HG02970 (cell line): ENCODE results near the gene PARS2.
A peak's percentile ranks its signal among the peaks of the same experiment; 100 is the strongest.
"Not testable (repeated sequence)": the region's sequence is repeated elsewhere in the genome, so short reads cannot be mapped to it uniquely, and the experiment has no call there.

Experiments
- ATAC-seq: cut with Tn5 transposase; IDR thresholded peaks from one replicate; pipeline ENCODE4 v1.9.1; 2021; ENCODE audit warnings: mild to moderate bottlenecking, moderate library complexity, moderate number of reproducible peaks; ENCODE audit not compliant: unreplicated experiment, low FRiP score

The PARS2 gene

DNA sequence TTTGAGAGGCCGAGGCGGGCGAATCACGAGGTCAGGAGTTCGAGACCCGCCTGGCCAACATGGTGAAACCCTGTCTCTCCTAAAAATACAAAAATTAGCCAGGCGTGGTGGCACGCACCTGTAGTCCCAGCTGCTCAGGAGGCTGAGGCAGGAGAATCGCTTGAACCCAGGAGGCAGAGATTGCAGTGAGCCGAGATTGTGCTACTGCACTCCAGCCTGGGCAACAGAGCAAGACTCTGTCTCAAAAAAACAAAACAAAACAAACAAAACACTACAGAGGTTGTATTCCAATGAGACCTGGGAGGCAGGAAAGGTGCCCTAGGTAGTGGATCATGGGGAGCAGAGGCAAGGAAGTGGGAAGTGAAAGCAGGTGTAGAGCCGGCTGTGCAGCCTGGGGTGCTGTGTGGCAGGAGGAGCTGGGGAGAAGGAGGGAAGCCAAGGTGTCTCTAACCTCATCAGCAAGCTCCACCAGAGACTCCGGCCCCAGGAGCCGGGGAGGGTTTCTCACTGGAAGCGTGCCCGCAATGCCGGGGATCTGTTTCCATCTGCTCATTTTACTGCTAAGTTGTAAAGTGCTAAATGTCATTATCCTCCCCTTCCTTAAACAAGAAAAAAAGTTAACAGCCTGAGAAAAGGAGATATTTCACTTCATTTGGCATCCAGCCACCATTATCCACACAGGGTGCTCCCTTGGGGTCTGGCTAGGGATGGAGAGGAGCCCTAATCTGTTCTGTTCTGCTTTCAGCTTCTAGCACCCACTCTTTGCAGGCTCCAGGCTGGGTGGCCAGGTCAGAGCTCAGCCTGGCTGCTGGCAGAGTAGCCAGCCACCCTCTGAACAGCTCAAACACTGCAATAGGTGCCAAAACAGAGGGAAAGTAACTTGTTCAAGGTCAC, 11.8 kb upstream of the PARS2 start:
- ATAC-seq, result not testable (repeated sequence)

DNA sequence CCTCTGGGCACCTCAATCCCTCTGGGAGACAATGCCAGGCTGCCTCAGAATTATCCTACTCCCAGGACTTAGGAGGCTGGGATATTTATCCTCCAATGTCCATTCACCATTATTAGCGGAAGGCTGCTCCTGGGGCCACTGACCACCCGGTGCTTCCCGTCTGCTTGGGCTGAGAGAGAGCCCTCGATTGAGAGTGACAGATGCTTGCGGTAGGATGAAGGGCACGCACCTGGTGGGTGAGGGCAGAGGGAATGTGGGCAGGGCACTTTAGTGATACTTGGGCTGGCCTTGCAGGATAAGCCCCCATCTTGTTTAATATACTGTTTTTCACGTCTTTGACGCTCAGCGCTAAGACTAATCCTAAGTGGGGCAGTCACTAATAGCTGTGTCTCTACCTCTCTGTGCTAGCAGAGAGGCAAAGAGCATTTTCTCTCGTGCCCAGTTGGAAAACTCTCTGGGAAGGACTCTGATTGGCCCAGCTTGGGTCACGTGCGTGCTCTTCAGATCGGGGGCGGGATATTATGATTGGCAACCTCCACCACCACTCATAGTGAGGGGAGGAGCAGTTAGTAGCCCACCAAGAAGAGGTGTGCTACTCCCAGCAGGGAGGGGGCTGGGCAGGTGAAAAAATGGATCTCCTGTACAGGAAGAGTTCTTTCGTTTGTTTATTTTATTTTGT, 10.6 kb upstream of the PARS2 start:
- ATAC-seq, result no peak

DNA sequence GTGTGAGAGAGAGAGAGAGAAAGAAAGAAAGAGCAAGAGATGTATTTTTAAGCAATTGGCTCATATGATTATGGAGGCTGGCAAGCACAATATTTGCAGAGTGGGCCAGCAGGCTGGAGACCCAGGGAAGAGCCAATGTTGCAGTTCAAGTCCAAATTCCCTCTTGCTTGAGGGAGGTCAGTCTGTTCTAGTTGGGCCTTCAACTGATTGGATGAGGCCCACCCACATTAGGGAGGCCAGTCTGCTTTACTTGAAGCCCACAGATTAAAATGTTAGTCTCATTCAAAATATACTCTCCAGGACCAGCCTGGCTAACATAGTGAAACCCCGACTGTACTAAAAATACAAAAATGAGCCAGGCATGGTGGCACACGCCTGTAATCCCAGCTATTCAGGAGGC, 8.6 kb upstream of the PARS2 start:
- no peak for ATAC-seq

DNA sequence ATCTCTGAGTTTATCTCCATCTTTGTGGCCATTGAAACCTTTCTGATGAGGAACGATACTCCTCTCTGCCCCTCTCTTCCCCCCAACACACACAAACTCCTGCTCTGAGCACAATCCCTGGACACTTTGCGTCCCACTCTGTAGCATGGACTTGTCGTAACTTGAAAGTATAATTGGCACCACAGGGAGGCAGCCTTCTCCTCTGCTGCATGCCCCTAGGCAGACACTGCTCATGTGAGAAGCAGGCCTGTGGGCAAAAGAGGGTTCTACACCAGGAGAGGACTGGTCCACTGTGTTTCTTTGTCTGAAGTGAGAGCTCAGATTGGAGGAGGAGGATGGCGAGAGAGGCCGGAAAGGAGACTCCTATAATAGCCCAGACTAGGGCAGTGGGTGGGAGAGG, 3.8 kb upstream of the PARS2 start:
- ATAC-seq, result no peak

DNA sequence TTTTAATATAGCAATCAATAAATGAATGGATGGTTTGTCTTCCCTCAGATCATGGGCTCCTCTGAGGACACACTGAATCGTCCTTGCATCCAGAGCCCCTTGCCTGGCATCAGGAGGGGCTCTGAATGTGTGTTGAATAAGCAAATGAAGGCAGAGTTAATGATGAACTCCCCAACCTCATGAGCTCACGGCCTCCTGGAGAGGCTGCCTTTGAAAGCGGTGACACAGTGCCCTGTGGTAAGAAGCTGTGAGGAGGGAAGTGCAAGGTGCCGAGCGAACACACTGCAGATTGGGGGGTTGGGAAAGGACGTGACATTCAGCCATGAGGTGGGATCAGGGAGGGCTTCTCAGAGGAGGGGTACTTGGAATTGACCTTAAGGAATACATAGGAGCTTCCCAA, 3.2 kb upstream of the PARS2 start:
- ATAC-seq, result no peak

DNA sequence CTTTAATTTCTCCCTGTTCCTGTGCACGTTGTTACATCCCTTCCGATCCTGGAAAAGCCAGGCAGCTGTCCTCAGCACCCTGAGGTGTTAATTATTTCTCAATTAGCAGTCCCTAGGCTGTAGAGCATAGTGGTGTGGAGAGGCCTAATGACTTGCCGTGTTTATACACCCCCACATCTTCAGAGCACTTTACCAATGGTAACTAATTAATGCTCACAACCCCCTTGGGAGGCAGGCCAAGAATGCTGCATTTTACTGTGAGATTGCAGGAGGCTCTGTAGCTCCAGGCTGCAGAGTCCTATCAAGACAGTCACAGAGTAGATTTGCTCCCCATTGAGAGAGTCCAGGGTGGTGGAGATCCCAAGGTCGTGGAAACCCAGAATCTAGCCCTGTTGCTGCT, 2.4 kb upstream of the PARS2 start:
- ATAC-seq, result no peak

DNA sequence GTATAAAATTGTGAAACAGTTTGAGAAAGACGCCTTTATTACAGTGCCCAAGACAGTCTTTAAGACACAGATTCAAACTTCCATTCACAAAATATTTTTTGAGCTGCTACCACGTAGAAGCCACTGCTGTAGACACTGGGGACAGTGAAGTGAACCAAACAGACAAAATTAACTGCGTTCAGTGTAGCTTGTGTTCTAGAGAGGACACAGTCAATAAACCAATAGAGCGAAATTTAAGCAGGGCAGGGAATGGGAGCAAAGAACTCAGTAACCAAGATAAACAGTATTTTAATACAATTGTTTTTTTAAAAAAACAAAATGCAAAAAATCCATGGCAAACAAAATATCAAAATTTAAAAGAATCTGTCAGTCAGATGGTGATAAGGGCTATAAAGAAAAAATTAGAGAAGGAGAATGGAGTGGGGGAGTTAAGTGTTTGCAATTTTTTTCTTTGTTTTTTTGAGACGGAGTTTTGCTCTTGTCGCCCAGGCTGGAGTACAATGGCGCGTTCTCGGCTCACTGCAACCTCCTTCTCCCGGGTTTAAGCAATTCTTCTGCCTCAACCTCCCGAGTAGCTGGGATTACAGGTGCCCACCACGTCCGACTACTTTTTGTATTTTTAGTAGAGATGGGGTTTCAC, 719 bp upstream of the PARS2 start:
- ATAC-seq, result peak; percentile 6

DNA sequence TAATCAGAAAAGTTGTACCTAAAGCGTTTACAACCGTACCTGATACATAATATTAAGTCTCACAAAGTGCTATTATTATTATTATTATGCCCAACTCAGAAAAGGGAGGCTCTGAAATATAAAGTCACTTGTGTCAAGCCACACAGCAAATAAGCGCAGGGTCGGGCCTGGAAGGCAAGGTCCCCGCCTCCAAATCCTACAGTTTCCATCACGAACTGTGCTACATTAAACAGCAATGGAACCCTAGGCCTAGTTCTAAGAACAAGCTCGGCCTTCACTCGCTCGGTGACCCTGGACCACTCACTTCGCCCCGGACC, 549 bp downstream of the PARS2 start:
- no peak for ATAC-seq

DNA sequence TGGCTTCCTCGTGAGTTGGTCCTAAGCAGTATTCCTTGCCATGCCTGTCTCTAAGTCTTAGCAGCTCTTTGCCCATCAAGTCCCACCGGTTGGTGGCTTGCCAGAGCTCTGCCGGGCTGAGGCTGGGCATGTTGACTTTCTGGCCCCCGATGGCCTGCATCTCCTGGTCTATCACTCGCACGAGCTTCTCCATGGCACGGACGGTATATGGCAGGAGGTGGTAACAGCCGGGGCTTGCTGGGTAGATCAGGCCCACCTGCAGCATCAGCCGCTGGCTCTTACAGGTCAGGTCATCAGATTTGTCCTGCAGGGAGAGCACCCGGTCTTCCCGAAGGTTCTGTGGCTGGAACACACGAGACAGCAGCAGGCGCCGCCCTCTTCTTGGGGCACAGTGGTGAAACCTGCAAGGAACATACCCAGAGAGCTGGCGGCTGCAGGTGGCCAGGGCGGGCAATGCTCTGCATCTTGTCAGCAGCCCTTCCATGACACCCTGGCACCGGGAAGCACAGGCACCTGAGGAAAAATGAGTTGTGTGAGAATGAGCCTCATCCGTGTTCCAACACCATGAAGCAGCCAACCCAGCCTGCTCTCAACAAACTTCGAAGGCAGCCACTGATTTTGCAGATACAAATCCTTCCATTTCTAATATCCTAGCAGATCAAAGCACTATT, 5.5 kb downstream of the PARS2 start:
- ATAC-seq, result no peak

DNA sequence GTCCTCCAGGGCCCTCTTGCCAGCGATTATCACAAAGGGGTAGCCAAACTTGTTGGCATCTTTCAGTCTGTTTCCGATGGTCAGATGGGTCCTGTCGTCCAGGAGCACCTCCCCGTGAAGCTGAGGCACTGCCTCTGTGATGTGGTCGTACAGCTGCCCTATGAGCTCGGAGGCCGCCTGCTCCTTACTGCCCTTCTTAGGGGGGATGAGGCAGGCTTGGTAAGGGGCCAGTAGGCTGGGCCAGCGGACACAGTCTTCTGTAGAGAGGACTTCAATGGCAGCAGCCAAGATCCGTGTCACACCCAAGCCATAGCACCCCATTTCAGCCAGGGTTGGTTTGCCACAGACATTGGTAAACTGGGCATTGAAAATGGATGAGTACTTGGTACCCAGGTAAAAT, 6.5 kb downstream of the PARS2 start:
- ATAC-seq, result no peak

DNA sequence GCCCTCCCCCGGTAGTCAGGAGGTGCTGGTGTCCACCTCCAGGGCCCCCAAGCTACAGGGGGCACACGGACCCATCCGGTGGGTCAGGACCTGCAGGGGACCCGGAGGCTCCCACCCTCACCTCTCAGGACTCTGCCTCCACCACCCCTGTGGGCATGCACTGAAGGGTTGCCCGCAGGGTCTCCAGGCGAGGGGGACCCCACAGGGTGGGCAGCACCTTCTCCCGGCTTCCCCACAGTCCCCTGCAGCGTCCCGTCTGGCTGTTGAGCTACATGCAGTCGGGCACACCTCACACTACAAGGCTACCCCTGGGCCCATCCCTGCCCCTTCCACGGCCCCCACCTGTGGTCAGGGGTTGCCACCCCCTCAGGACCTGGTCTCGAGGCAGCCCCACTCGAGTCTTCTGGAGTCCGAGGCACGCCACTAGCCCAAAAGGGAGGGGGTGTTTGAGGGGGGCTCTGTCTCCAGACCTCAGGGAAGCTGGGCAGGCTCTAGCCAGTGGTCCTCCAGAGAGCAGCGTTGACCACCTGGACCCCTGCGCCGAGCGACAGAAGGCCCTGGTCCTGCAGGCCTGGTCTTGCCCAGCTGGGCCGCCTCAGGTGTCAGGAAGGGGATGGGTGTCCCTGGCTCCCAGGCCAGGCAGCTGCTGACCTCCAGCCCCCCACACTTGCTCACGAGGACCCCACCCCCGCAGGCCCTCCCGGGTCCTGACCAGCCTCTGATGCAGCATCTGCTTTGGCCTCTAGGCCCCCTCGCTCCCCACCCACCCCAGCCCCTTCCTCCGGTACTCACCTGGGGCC, 9.6 kb downstream of the PARS2 start:
- ATAC-seq, result no peak

DNA sequence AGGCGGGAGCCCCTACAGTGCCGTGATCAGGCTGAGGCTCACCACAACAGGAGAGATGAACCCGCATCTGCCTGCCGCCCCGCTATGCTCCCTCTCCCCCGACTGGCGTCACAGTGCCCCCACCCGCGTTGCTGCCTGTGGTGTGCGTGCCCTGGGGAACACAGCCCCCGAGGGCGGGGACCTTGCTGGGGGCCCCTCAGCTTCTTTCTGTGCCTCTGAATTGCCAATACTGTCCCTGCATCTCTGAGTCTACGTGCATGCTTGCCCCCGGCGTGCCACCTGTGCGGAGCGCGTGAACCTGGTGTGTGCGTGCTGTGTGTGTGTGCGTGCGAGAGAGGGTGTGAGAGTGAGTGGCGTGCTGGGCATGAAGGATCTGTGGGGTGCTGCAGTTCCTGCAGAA, 10.3 kb downstream of the PARS2 start:
- ATAC-seq, result no peak

DNA sequence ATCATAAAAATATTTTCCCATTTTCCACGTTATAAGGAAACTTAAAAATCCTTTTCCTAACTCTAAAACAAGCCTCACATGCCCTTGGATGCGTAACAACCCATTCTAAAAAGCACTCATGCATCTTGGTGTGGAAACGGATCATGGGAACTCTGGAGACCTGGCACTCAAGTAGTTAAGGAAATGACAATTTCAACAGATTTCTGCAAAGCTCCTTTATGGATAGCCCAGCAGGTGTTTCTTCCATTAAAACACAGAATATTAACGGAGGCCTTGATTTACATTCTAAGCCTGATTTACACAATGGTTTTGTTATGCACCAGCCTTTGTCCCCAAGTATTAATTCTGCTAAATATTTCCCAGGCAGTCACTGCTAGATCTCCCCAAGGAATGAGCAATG, 12.9 kb downstream of the PARS2 start:
- ATAC-seq, result no peak

DNA sequence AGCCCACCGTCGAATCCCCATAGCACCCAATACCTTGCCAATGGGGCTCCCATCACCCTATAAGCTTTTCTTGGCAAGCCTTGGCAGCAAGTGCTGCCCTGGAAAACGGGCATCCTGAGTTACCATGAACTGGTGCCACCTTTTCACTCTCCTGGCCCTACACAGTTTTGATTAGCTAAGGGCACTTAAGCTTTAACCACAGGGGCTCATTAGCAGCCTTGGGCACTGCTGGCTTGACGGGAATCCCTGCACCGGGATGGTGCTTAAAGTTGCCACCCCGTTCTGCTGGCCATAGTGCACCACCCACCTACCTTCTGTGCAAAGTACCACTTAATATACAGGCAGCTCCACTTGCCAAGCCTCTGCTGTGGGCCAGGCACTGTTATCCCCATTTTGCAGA, 13.7 kb downstream of the PARS2 start:
- no peak for ATAC-seq

DNA sequence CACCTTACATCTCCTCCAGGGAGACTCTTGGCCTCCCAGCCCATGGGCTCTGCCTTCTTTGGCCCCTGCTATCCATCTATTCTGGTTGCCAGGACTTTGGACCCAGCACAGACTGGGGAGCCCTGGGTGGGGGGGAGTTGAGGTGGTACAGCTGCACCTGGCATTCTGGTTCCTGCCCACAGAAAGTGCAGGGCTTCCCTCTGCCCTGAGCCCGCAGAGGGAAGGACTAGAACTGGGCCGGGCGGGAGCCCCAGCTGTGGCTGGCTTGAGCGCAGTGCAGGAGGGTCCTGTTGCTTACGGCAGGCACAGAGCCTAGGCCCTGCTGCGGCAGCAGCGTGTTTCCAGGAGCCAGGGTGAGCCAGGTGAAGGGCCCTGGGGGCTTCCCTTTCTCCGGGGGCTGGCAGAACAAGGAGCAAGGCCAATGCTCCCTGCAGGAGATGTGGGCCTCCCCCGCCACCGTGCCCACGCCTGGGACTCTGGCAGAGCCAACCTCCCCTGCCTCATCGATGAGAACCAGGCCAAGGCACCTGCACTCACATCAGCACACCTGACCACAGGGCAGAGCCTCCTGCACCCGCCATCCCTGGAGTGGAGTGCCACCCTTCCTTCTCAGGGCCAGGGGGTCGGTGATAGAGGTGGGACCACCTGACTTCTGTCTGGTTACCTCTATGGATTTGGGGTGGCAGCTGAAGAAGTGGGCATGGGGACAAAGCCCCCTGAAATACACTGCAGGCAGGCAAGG, 16.1 kb downstream of the PARS2 start:
- ATAC-seq, result no peak

DNA sequence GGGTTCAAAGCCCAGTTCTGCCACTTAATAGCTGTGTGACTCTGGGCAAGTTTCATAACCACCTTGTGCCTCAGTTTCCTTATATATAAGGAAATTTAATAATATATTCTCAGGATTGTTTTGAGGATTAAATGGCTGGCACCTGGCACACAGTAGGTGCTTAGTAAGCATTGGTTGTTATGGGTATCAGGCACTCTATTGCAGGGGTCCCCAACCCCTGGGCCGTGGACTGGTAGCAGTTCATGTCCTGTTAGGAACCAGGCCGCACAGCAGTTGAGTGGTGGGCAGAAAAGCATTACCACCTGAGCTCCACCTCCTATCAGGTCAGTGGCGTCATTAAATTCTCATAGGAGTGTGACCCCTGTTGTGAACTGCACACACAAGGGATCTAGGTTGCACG, 18.5 kb downstream of the PARS2 start:
- ATAC-seq, result no peak

DNA sequence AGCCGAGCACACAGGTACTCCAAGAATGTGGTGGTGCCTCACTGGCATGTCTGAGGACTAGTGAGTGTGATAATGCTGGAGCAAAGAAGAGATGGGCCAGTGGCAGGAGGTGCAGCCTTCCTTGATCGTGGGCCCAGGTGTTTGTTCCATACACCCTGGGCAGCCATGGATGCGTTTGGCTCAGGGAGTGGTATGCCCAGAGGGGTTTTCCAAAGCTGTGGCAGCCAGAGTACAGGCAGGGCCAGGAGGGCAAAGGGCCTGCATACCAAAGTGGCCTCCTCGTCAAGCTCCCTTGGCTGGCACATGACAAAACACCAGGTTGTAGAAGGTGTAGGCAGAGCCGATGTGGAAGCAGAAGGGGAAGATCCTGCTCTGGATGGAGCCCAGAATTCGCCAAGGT, 19.0 kb downstream of the PARS2 start:
- ATAC-seq, result no peak

DNA sequence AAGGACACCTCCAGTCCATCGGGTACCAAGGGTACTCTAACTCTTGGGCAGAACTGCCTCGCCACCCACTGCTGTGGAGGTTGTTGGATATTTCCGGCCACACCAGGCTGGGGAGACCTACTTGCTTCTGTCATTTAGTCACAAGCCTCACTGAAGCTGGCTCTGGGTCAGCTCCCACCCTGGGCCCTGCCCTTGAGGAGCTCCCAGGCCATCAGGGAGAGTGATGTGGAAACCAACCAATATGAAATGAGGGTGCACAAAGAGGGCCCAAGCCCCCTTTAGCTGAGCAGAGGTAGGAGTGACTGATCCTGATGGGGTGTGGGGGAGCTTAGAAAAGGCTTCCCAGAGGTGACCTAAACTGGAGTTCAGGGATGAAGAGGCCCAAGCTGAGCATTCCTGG, 19.6 kb downstream of the PARS2 start:
- no peak for ATAC-seq

DNA sequence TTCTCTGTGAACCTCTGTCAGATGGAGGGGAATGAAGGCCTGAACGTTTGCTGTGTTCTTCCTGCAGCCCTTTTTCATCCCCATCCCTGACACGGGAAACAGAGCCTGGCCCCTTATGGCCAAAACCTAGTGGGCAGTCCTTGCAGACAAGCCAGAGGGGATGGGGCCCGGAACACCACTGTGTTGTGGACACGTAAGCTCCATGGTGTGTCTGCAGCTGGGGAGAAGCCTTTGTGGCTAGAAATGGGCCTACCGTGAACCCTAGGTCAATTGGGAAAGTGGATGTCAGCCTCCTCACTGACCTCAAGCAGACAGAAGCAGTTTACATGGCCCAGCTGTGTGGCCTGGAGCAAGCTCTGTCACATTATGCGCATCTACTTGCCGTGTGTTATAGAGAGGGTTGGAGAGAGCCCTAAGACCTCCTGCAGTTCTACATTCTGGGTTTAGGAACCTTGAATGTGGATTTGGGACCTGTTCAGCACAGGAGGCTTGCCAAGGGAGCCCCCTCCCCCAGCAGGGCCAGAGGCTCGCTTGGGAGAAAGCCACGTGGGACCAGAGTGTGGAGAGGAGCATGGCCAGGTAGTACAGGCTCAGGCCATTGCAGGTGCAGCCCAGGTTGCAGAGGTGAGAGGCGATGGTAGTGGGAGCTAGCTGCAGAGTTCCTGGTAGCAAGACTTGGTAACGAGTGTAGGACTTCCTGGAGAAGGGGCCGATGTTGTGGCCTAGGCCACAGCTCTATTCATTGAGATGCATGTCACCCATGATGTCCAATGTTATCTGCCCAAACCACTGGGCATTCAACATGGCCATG, 20.7 kb downstream of the PARS2 start:
- ATAC-seq, result no peak
